GM06990 (cell line): ENCODE data around the gene AGBL4.

ENCODE experiments used
- DNase-seq: peaks from one replicate; pipeline ENCODE4 v3.0.0-alpha.2; 2011; ENCODE audit not compliant: insufficient read length; ENCODE audit errors: extremely low read depth
- H3K27me3 ChIP-seq: replicated peaks from 2 replicates; pipeline ENCODE4 v1.6.0; 2011; ENCODE audit warnings: low read length; ENCODE audit not compliant: control insufficient read depth, insufficient read depth
- H3K36me3 ChIP-seq: 2 replicates; pipeline ENCODE4 v1.5.1; 2011; ENCODE audit warnings: low read length; ENCODE audit not compliant: control insufficient read depth, insufficient read depth
- H3K4me3 ChIP-seq: replicated peaks from 2 replicates; pipeline ENCODE4 v1.5.1; 2011; ENCODE audit warnings: low read depth, mild to moderate bottlenecking, control low read depth, low read length
- CTCF ChIP-seq: IDR thresholded peaks from 2 replicates; pipeline ENCODE4 v1.5.1; 2011; ENCODE audit warnings: low read length, control low read depth, mild to moderate bottlenecking, inconsistent platforms; ENCODE audit not compliant: insufficient read depth, poor library complexity, severe bottlenecking

Gene AGBL4

GRCh38 chr1:48869116-48869893 is 1154.4 kb downstream of the AGBL4 start:
- DNase-seq: no peak
- no peak for TF ChIP-seq CTCF

DNA sequence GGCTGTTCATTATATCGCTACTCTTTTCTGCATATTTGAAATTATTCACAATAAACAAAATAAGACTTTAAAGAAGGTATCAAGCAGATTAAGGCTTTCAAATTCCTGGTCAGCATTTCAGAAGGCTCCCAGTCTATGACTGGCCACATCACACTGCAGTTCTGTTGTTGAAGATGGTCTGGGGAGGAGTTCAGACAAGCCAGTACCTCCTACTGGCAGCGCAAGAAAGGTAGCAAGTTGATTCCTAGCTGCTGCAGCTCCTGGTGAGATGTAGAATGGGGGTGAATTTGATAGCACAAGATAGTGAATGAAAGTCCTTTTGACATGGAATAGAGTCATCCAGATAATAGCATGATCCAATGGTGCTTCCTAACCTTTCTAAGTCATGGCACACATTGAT is 1158.8 kb downstream of the AGBL4 start:
- no peaks in the 10 kb centered on the region for H3K27me3 ChIP-seq
- H3K36me3 ChIP-seq: no peaks in the 10 kb centered on the region
- H3K4me3 ChIP-seq: no peak overlapping the region
- no peak for DNase-seq
- no peak for TF ChIP-seq CTCF

More at GRCh38 chr1:48869116-48869893, 1154.4 kb downstream of the AGBL4 start:
- Histone ChIP-seq H3K4me3 (no peak overlapping the region), H3K27me3 (no peaks in the 10 kb centered on the region), H3K36me3 (no peaks in the 10 kb centered on the region)

DNA sequence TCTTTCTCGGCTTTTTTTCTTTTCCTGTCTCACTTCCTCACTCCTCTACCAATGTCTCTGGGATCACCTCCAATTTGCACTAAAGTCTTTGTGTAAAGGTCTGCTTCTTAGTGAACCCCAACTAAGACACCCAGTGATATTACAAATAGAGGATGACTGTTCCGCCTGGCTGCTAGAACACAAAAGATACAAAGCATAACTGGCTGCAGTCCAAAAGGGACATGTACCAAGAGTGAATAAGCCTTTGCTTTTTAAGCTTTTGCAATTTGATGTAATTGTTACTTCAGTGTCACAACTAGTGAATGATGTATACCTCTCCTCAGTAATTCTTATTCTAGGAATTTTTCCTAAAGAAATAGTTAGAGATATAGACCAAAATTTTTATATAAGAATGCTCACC is 1164.3 kb downstream of the AGBL4 start:
- no peak for DNase-seq
- no peaks in the 10 kb centered on the region for H3K36me3 ChIP-seq
- TF ChIP-seq CTCF: no peak

GRCh38 chr1:48858200-48858920 is 1165.4 kb downstream of the AGBL4 start:
- Histone ChIP-seq H3K4me3 (no peak overlapping the region), H3K27me3 (no peaks in the 10 kb centered on the region), H3K36me3 (no peaks in the 10 kb centered on the region)
- DNase-seq: no peak
- no peak for TF ChIP-seq CTCF

More for the DNA sequence above, 1164.3 kb downstream of the AGBL4 start:
- Histone ChIP-seq H3K4me3 (no peak overlapping the region), H3K27me3 (no peaks in the 10 kb centered on the region)

- no peak overlapping the region for H3K4me3 ChIP-seq
- TF ChIP-seq CTCF: no peak
- DNase-seq: no peak
- H3K36me3 ChIP-seq: no peaks in the 10 kb centered on the region
- no peaks in the 10 kb centered on the region for H3K27me3 ChIP-seq
These were observed 1170.7 kb downstream of the AGBL4 start for GRCh38 chr1:48853006-48853405.
